ENCODE data around the gene ELAVL3. TPM values are rescaled to one million over a fixed set of nuclear protein-coding genes. Genes with fewer than 3 reads are reported as not detected.

Gene ELAVL3
- total RNA-seq, 2 donors from 2014 or later: 0.57 to 1.5 TPM

DNA sequence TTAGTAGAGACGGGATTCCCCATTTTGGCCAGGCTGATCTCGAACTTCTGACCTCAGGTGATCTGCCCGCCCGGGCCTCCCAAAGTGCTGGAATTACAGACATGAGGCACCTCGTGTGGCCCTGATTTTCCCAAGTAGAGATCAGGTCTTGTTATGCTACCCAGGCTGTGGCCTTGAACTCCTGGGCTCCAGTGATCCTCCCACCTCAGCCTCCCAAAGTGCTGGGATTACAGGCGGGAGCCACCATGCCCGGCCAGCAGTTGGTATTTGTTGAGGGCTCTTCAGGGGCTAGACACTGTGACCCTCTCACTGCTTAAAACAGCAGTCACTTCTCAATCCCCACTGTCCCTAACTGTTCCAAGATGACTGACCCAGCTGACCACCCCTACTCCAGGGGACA is 8.5 kb upstream of the ELAVL3 start:
- Histone ChIP-seq H3K9me3 (no peaks in the 10 kb centered on the region), H3K4me1 (replicated peaks) (no peaks in the 10 kb centered on the region), H3K27ac (no peak overlapping the region), H3K4me3 (no peak overlapping the region), H3K36me3 (no peaks in the 10 kb centered on the region), H3K27me3 (replicated peaks; ENCODE audit: insufficient read depth) (no peaks in the 10 kb centered on the region)
- intact Hi-C loops (cut with DNase I): no loop called here
- 96% methylated on average over 7 of the region's 7 CpGs for WGBS
- TF ChIP-seq POLR2A (IDR thresholded peaks at IDR 0.05): no peak
- TF ChIP-seq, protein P1, sequence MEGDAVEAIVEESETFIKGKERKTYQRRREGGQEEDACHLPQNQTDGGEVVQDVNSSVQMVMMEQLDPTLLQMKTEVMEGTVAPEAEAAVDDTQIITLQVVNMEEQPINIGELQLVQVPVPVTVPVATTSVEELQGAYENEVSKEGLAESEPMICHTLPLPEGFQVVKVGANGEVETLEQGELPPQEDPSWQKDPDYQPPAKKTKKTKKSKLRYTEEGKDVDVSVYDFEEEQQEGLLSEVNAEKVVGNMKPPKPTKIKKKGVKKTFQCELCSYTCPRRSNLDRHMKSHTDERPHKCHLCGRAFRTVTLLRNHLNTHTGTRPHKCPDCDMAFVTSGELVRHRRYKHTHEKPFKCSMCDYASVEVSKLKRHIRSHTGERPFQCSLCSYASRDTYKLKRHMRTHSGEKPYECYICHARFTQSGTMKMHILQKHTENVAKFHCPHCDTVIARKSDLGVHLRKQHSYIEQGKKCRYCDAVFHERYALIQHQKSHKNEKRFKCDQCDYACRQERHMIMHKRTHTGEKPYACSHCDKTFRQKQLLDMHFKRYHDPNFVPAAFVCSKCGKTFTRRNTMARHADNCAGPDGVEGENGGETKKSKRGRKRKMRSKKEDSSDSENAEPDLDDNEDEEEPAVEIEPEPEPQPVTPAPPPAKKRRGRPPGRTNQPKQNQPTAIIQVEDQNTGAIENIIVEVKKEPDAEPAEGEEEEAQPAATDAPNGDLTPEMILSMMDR (IDR thresholded peaks at IDR 0.05): no peak
- TF ChIP-seq POLR2AphosphoS5 (IDR thresholded peaks at IDR 0.05): no peak
- DNase-seq (ENCODE audit: low spot score): no peak

DNA sequence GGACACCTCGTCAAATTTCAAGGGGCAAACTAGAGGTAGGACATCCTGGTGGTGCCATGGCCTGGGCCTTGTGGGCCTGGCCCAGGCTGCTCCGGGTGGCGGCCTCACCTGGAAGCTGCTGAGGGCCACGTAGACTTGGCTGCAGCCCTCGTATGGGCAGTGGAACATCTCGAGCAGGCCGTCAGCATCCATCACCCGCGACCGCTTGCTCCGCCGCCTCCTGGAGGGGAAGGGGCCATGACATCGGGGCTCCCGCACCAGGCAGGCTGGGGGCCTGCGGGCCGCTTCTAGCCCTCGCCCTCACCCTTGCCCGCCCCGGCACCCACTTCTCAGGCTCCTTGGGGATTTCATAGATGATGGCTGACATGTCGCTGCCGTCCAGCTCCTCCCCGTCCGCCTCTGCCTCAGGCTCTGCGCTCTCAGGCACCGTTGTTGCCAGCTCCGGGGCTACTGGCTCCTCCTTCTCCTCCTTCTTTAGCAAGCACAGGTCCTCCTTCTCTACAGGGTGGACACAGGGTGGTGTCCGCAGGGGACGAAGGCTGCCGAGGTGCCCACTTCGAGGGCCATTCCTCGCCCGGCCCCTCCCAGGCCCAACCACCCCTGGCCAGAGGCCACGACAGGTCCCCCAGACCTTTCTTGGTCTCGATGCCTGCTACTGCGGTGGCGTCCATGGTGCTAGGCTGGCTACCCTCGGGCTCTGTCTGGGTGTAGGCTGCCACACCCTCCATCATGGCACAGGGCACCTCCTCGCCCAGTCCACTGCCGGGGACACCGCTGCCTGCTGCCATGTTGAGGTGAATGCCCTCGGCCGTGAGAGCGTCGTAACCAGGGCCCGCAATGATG is 6.0 kb upstream of the ELAVL3 start:
- 88% methylated on average over 40 of the region's 45 CpGs for WGBS
- H3K4me1 ChIP-seq (replicated peaks): no peaks in the 10 kb centered on the region
- H3K4me3 ChIP-seq: no peak overlapping the region
- intact Hi-C loops (cut with DNase I): no loop called here
- H3K9me3 ChIP-seq: no peaks in the 10 kb centered on the region
- no peak overlapping the region for H3K27ac ChIP-seq
- no peak for DNase-seq (ENCODE audit: low spot score)
- H3K36me3 ChIP-seq: no peaks in the 10 kb centered on the region
- peaks cover 8% of the 10 kb centered on the region for H3K27me3 ChIP-seq (replicated peaks; ENCODE audit: insufficient read depth)
- TF ChIP-seq POLR2A (IDR thresholded peaks at IDR 0.05) (no peak), POLR2AphosphoS5 (IDR thresholded peaks at IDR 0.05) (no peak)
- TF ChIP-seq, protein P1 (IDR thresholded peaks at IDR 0.05): no peak

DNA sequence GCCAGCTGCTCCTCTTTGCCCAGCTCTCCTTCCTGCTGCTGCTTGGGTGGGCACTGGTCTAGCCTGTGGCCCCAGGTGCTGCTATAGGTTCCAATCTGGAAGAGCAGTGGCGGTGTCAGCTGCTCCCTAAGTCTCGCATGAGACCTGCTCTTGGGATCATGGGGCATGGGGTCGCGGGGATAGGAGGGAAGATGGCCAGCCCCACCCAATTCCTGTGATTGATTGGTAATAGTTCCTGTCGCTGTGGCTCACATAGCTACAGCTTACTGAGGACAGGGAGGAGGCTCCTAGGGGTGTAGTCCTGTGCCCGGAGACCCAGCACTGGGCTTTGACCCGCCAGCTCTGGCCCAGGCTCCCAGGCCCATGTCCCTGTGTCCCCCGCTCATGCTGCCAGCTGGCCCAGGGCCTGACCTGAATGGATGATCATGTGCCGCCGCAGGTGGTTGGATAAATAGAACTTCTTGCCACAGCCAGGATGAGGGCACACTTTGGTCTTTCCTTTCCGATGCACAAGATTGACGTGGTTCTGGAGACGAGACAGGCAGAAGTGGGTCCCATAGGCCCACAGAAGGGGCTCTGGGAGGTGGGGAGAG is 4.5 kb upstream of the ELAVL3 start:
- Histone ChIP-seq H3K27ac (no peak overlapping the region), H3K4me1 (replicated peaks) (no peaks in the 10 kb centered on the region), H3K9me3 (no peaks in the 10 kb centered on the region), H3K36me3 (no peaks in the 10 kb centered on the region), H3K27me3 (replicated peaks; ENCODE audit: insufficient read depth) (peaks cover 16% of the 10 kb centered on the region), H3K4me3 (no peak overlapping the region)
- intact Hi-C loops (cut with DNase I): no loop called here
- 95% methylated on average over 13 of the region's 13 CpGs for WGBS
- DNase-seq (ENCODE audit: low spot score): no peak
- TF ChIP-seq, protein P1 (IDR thresholded peaks at IDR 0.05): no peak
- no peak for TF ChIP-seq POLR2A (IDR thresholded peaks at IDR 0.05)

DNA sequence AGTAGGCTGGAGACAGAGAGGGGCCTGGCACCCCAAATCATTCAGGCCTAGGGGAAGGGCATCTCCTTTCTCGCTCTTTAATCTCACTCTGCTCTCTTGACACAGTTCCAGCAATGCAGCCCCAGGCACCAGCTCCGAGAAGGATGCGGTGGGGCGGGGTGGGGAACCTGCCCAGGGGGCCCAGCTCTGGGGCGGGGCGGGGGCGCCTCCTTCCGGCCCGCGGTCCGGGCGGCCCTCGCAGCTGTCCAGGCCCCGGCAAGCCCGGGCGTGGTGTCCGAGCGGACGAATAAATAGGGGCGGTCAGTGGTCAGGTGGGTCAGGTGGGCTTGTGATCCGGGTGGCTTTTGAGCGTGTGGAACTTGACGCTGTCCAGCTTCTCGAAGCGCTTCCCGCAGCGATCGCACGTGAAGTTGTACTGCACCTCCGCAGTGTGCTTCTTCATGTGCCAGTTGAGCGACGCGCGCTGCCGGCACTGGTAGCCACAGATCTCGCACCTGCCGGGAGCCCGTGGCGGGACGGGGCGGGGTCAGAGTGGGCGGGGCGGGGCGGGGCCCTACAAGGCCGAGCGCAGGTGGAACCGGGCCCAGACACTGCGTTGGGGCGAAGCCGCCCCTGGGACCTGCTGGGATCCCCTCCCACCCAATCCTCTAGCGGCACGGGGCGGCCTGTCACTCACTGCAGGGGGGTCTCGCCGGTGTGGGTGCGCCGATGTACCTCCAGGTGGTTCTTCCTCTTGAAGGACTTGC is 2.7 kb upstream of the ELAVL3 start:
- H3K27ac ChIP-seq: no peak overlapping the region
- no peaks in the 10 kb centered on the region for H3K36me3 ChIP-seq
- H3K4me3 ChIP-seq: no peak overlapping the region
- H3K27me3 ChIP-seq (replicated peaks; ENCODE audit: insufficient read depth): peaks cover 26% of the 10 kb centered on the region
- no peaks in the 10 kb centered on the region for H3K4me1 ChIP-seq (replicated peaks)
- TF ChIP-seq POLR2AphosphoS5 (IDR thresholded peaks at IDR 0.05): no peak
- TF ChIP-seq, protein P1 (IDR thresholded peaks at IDR 0.05): no peak
- no peak for TF ChIP-seq POLR2A (IDR thresholded peaks at IDR 0.05)
- H3K9me3 ChIP-seq: no peaks in the 10 kb centered on the region
- DNase-seq (ENCODE audit: low spot score): no peak
- intact Hi-C loops (cut with DNase I): loop anchor here (5.0 kb wide), 1 partner anchor 191 kb away; no protein-coding TSS in a partner anchor
- 81% methylated on average over 41 of the region's 57 CpGs for WGBS
